DND-41 (cell line): ENCODE measurements around the gene PEX14.

Experiments used
- CTCF ChIP-seq: IDR thresholded peaks from 2 replicates; pipeline ENCODE4 v1.5.1; 2012; ENCODE audit warnings: borderline replicate concordance, low read length, moderate library complexity, mild to moderate bottlenecking; ENCODE audit not compliant: poor library complexity, severe bottlenecking; ENCODE audit errors: extremely low read depth
- EZH2 ChIP-seq: IDR thresholded peaks from 3 replicates; pipeline ENCODE4 v1.6.1; 2012; ENCODE audit warnings: borderline replicate concordance, low read depth, mild to moderate bottlenecking, moderate library complexity, low read length, inconsistent platforms; ENCODE audit not compliant: severe bottlenecking

DNA sequence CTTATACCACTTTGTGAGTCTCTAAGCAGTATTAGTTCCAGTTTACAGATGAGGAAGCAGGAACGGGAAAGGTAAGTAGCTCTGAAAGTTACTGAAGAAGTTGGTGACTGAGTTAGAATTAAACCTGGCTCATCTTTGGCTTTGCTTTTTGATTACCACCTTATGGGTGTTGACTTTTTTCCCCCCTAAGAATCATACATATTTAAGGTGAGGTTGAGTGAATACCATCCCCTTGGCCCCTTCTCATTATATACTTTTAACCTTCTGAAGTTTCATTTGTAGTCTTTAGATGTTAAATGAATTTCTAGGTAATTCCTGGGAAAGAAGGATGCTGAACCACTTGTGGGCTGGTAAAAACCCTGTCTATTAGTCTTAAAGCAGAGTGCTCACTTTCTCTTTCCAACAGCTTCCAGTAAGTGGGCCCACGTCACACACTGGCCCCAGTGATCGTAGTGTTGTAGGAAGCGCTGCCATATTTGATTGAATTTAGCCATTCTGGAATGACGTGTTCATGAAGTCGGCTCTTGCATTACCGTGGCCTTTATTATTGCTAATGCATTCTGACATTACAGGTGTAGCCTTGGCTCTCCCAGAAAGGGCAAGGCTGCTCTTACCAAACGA lies 46.9 kb downstream of the PEX14 start:
- TF ChIP-seq EZH2 = no peak
- no peak for TF ChIP-seq CTCF
